ENCODE data around the gene ACTR8. TPM values are rescaled to one million over a fixed set of nuclear protein-coding genes. Genes with fewer than 3 reads are reported as not detected.

Gene ACTR8
- total RNA-seq, 1 experiment from 2014 or later = 37.1 TPM

DNA sequence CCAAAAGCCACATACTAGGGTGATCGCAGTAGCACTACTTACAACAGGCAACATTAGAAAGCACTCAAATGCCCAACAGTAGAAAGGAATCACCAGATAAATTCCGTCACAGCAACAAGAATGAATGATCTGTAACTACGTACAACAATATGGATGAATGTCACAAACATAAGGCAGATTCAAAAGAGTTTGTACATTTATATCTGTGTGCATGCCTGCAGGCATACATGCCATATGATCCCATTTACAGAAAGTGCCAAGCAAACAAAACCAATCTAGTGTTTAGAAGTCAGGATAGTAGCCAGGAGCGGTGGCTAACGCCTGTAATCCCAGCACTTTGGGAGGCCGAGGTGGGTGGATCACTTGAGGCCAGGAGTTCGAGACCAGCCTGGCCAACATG, 32.0 kb downstream of the ACTR8 start:
- CTCF ChIA-PET = no interaction called here
- Mint-ChIP-seq H3K4me3 (ENCODE audit: unreplicated experiment) (no peak overlapping the region), H3K4me1 (ENCODE audit: insufficient read depth, unreplicated experiment) (no peaks in the 10 kb centered on the region), H3K36me3 (ENCODE audit: insufficient read depth, unreplicated experiment) (no peaks in the 10 kb centered on the region), H3K9me3 (ENCODE audit: unreplicated experiment) (no peaks in the 10 kb centered on the region), H3K27ac (ENCODE audit: low read depth, unreplicated experiment) (no peak overlapping the region), H3K27me3 (ENCODE audit: insufficient read depth, unreplicated experiment) (no peaks in the 10 kb centered on the region)
- POLR2A ChIA-PET = no interaction called here
- TF ChIP-seq, protein P1, sequence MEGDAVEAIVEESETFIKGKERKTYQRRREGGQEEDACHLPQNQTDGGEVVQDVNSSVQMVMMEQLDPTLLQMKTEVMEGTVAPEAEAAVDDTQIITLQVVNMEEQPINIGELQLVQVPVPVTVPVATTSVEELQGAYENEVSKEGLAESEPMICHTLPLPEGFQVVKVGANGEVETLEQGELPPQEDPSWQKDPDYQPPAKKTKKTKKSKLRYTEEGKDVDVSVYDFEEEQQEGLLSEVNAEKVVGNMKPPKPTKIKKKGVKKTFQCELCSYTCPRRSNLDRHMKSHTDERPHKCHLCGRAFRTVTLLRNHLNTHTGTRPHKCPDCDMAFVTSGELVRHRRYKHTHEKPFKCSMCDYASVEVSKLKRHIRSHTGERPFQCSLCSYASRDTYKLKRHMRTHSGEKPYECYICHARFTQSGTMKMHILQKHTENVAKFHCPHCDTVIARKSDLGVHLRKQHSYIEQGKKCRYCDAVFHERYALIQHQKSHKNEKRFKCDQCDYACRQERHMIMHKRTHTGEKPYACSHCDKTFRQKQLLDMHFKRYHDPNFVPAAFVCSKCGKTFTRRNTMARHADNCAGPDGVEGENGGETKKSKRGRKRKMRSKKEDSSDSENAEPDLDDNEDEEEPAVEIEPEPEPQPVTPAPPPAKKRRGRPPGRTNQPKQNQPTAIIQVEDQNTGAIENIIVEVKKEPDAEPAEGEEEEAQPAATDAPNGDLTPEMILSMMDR (IDR thresholded peaks at IDR 0.05; ENCODE audit: unreplicated experiment) = no peak
- no peak for DNase-seq (ENCODE audit: unreplicated experiment)
- intact Hi-C loops (cut with micrococcal nuclease) = no loop called here
- BruUV-seq (replicated peaks) = no TSS peak

DNA sequence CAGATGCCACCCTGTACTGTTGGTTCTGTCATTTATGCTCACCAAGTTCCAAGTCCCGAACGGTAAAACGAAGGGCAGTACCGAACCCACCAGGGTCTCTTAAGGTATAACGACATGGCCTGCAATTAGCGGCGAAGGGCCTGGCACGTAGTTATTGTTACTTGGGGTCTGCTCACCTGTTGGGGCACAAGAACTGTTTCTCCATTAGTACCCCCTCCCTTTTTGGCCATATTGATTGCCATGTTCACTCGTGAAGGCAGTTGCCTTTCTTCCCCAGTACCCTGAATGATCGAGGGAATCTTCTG, 35.1 kb downstream of the ACTR8 start:
- H3K4me1 Mint-ChIP-seq (ENCODE audit: insufficient read depth, unreplicated experiment) = no peaks in the 10 kb centered on the region
- POLR2A ChIA-PET = interaction anchor here (1.7 kb wide), 1 partner anchor 40 kb away, joined by 3 read pairs; no protein-coding TSS in a partner anchor
- CTCF ChIA-PET = interaction anchor here (0.6 kb wide), 1 partner anchor 1703 kb away, joined by 3 read pairs; no protein-coding TSS in a partner anchor
- BruUV-seq (replicated peaks) = no TSS peak
- no peaks in the 10 kb centered on the region for H3K9me3 Mint-ChIP-seq (ENCODE audit: unreplicated experiment)
- no peaks in the 10 kb centered on the region for H3K27me3 Mint-ChIP-seq (ENCODE audit: insufficient read depth, unreplicated experiment)
- H3K4me3 Mint-ChIP-seq (ENCODE audit: unreplicated experiment) = peak overlapping the region; percentile 61
- H3K36me3 Mint-ChIP-seq (ENCODE audit: insufficient read depth, unreplicated experiment) = no peaks in the 10 kb centered on the region
- intact Hi-C loops (cut with micrococcal nuclease) = no loop called here
- DNase-seq (ENCODE audit: unreplicated experiment) = no peak
- TF ChIP-seq, protein P1 (IDR thresholded peaks at IDR 0.05; ENCODE audit: unreplicated experiment) = no peak
- no peak overlapping the region for H3K27ac Mint-ChIP-seq (ENCODE audit: low read depth, unreplicated experiment)

DNA sequence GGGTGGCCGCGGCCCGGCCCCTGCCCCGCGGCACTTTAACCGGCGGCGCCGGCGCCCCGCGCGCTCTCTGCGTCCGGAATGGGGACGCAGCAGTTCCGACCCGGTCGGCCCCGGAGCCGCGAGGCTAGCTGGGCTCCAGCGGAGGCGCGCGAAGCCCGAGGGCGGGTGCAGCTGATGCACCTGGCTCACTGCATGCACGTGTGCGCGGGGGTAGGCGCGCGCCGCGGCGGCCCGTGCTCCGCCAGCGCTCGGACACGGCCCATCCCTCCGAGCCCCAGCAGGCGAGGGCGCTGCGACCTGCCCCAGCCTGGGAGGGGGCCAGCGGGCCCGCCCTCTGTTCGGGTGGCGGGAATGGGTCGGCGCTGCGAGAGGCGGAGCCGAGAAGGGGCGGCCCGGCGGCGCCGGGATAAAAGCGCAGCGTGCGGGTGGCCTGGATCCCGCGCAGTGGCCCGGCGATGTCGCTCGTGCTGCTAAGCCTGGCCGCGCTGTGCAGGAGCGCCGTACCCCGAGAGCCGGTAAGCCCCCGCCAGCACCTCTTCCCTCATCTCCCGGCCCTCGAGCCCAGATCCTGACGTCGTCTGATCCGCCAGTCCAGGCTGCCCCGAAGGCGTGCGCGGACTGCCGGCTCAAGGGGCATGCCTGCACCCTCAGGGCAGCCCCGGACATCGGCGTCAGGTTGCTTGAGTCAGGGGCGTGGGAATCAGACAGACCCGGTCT, 35.7 kb downstream of the ACTR8 start, which contains the start of the genes CHDH and IL17RB:
Gene CHDH (minus strand): TSS at position 286 of the 717 bp plus-strand sequence. CDS start 22,411 bp downstream, outside the sequence.
Gene IL17RB (plus strand): TSS at position 435 of the 717 bp plus-strand sequence. CDS start 21 bp downstream, at position 456.
- intact Hi-C loops (cut with micrococcal nuclease) = no loop called here
- H3K9me3 Mint-ChIP-seq (ENCODE audit: unreplicated experiment) = no peaks in the 10 kb centered on the region
- H3K4me1 Mint-ChIP-seq (ENCODE audit: insufficient read depth, unreplicated experiment) = no peaks in the 10 kb centered on the region
- H3K27me3 Mint-ChIP-seq (ENCODE audit: insufficient read depth, unreplicated experiment) = no peaks in the 10 kb centered on the region
- peak; percentile 33 for DNase-seq (ENCODE audit: unreplicated experiment)
- no TSS peak for BruUV-seq (replicated peaks)
- H3K36me3 Mint-ChIP-seq (ENCODE audit: insufficient read depth, unreplicated experiment) = no peaks in the 10 kb centered on the region
- no peak within 1 kb of the TSS for H3K27ac Mint-ChIP-seq (ENCODE audit: low read depth, unreplicated experiment)
- H3K4me3 Mint-ChIP-seq (ENCODE audit: unreplicated experiment) = peak within 1 kb of the TSS; percentile 61
- ChIA-PET POLR2A (interaction anchor here (0.8 kb wide), 1 partner anchor 45 kb away, joined by 4 read pairs; the partner anchor contains the start of gene SELENOK), CTCF (interaction anchor here (0.5 to 1.0 kb wide), 4 partner anchors 19 to 1704 kb away, joined by 3 to 6 read pairs (median 4); no protein-coding TSS in a partner anchor)
- TF ChIP-seq, protein P1 (IDR thresholded peaks at IDR 0.05; ENCODE audit: unreplicated experiment) = no peak

DNA sequence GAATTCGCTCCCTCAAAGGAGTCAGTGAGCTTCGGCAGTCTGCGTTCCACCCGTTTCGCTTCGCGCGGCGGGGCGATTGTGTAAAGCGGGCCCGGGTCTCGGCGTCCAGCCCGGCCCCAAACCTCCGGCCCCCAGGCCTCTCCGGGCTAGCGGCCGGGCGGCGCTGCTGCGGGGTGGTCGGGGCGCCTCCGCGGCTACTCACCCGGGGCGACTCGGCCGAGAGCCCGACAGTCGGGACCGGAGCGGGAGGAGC, 36.1 kb downstream of the ACTR8 start:
- Mint-ChIP-seq H3K27ac (ENCODE audit: low read depth, unreplicated experiment) (no peak overlapping the region), H3K27me3 (ENCODE audit: insufficient read depth, unreplicated experiment) (no peaks in the 10 kb centered on the region), H3K4me3 (ENCODE audit: unreplicated experiment) (peak overlapping the region; percentile 61), H3K4me1 (ENCODE audit: insufficient read depth, unreplicated experiment) (no peaks in the 10 kb centered on the region), H3K36me3 (ENCODE audit: insufficient read depth, unreplicated experiment) (no peaks in the 10 kb centered on the region), H3K9me3 (ENCODE audit: unreplicated experiment) (no peaks in the 10 kb centered on the region)
- POLR2A ChIA-PET = interaction anchor here (0.8 kb wide), 1 partner anchor 46 kb away, joined by 4 read pairs; the partner anchor contains the start of gene SELENOK
- TF ChIP-seq, protein P1 (IDR thresholded peaks at IDR 0.05; ENCODE audit: unreplicated experiment) = no peak
- CTCF ChIA-PET = interaction anchor here (0.5 to 1.0 kb wide), 4 partner anchors 20 to 530 kb away, joined by 3 to 6 read pairs (median 4); no protein-coding TSS in a partner anchor
- intact Hi-C loops (cut with micrococcal nuclease) = no loop called here
- no peak for DNase-seq (ENCODE audit: unreplicated experiment)
- no TSS peak for BruUV-seq (replicated peaks)
